Activated CD8-positive, alpha-beta memory T cell treated with anti-CD3 and anti-CD28 coated beads for 1 hour (primary cell): ENCODE data around the gene TTC14.

Experiments
- DNase-seq, 2 donors: peaks; one replicate each; pipeline ENCODE4 v3.0.0-alpha.2; 2020; ENCODE audit warnings: low read depth in 1 of 2; ENCODE audit errors: extremely low read depth in 1 of 2

Gene TTC14

GRCh38 chr3:180626844-180627243 is 24.9 kb downstream of the TTC14 start:
- no peak for DNase-seq

GRCh38 chr3:180630371-180630770 is 28.4 kb downstream of the TTC14 start:
- DNase-seq = no peak

- no peak for DNase-seq
Measured at GRCh38 chr3:180631317-180631716, 29.4 kb downstream of the TTC14 start.

GRCh38 chr3:180633722-180634121 is 31.8 kb downstream of the TTC14 start:
- no peak for DNase-seq

GRCh38 chr3:180640987-180641386 is 39.0 kb downstream of the TTC14 start:
- DNase-seq = no peak

GRCh38 chr3:180646187-180646790 is 44.3 kb downstream of the TTC14 start:
- no peak for DNase-seq

- DNase-seq = no peak
Measured at GRCh38 chr3:180656406-180656805, 54.4 kb downstream of the TTC14 start.

GRCh38 chr3:180657094-180657493 is 55.1 kb downstream of the TTC14 start:
- no peak for DNase-seq
